PC-9 (cell line): ENCODE measurements around the gene ABCC3. TPM values are rescaled to one million over a fixed set of nuclear protein-coding genes. Genes with fewer than 3 reads are reported as not detected.
A peak's percentile ranks its signal among the peaks of the same experiment; 100 is the strongest.

Experiments
- Bru-seq: library from RNA; stranded (reverse); fragments of 400-500 nt; gene quantifications from one replicate; lab custom pipeline; 2021; lab: Mats Ljungman, UMichigan
- BruChase-seq, 2 experiments: library from RNA; stranded (reverse); fragments of 400-500 nt; gene quantifications; one replicate each; lab custom pipeline; 2021; lab: Mats Ljungman, UMichigan
- BruUV-seq: library from RNA; stranded (reverse); fragments of 400-500 nt; replicated peaks from 2 replicates; lab custom pipeline; 2021; lab: Mats Ljungman, UMichigan
- CTCF ChIA-PET: fragments of 300-600 bp; sonication (Branson Sonifier 250); formaldehyde crosslinking; loops from one replicate; lab custom pipeline; 2022; ENCODE audit warnings: antibody characterized with exemption; lab: Charles Lee
- POLR2A ChIA-PET: fragments of 300-600 bp; sonication (Branson Sonifier 250); formaldehyde crosslinking; loops from one replicate; lab custom pipeline; 2022; ENCODE audit warnings: antibody characterized with exemption; ENCODE audit not compliant: unreplicated experiment; lab: Charles Lee
- DNase-seq, 2 experiments: peaks; one replicate each; pipeline versions ENCODE4 v3.0.0 to v3.0.0-alpha.2; 2015 to 2022; ENCODE audit warnings: mixed read lengths in 1 of 2
- H2AFZ ChIP-seq: fragments of 200-600 bp; sonication (generic); 2 replicates; pipeline ENCODE4 v1.8.1; 2017; ENCODE audit warnings: antibody characterized with exemption
- H3F3A ChIP-seq: fragments of 200-600 bp; sonication (generic); 2 replicates; pipeline ENCODE4 v1.8.1; 2017; ENCODE audit warnings: antibody characterized with exemption, mild to moderate bottlenecking, low read depth; ENCODE audit not compliant: insufficient read depth
- H3K27ac ChIP-seq: fragments of 200-600 bp; sonication (generic); 2 replicates; pipeline ENCODE4 v1.6.1; 2016; ENCODE audit warnings: mixed run types
- H3K27me3 ChIP-seq: fragments of 200-600 bp; sonication (generic); 2 replicates; pipeline ENCODE4 v1.6.1; 2016; ENCODE audit warnings: low read depth, mixed run types; ENCODE audit not compliant: insufficient read depth
- H3K36me3 ChIP-seq: fragments of 200-600 bp; sonication (generic); 2 replicates; pipeline ENCODE4 v1.6.1; 2016; ENCODE audit warnings: low read depth, mixed run types
- H3K4me1 ChIP-seq: fragments of 200-600 bp; sonication (generic); replicated peaks from 2 replicates; pipeline ENCODE4 v1.6.1; 2016; ENCODE audit warnings: mixed run types; ENCODE audit not compliant: insufficient read depth
- H3K4me2 ChIP-seq: fragments of 200-600 bp; sonication (generic); 2 replicates; pipeline ENCODE4 v1.6.1; 2017; ENCODE audit warnings: mixed run types
- H3K4me3 ChIP-seq: fragments of 200-600 bp; sonication (generic); 2 replicates; pipeline ENCODE4 v1.6.1; 2016; ENCODE audit warnings: mixed run types
- H3K79me2 ChIP-seq: fragments of 200-600 bp; sonication (generic); 2 replicates; pipeline ENCODE4 v1.6.1; 2017; ENCODE audit warnings: low read depth, mixed run types
- H3K9me2 ChIP-seq: fragments of 200-600 bp; sonication (generic); 2 replicates; pipeline ENCODE4 v1.8.1; 2017; ENCODE audit warnings: mild to moderate bottlenecking; ENCODE audit not compliant: insufficient read depth
- H3K9me3 ChIP-seq: fragments of 200-600 bp; sonication (generic); 2 replicates; pipeline ENCODE4 v1.8.1; 2016; ENCODE audit warnings: low read depth; ENCODE audit not compliant: insufficient read depth
- H4K20me1 ChIP-seq: fragments of 200-600 bp; sonication (generic); 2 replicates; pipeline ENCODE4 v1.8.1; 2017; ENCODE audit not compliant: insufficient read depth
- EZH2 ChIP-seq: fragments of 200-600 bp; sonication (generic); IDR thresholded peaks from 2 replicates; pipeline ENCODE4 v1.8.0; 2017; ENCODE audit warnings: antibody characterized with exemption, low read depth
- intact Hi-C: fragments of 100-400 bp; cut with micrococcal nuclease; formaldehyde crosslinking; loops from one replicate; pipeline ENCODE4 v1.10.0; 2022; ENCODE audit not compliant: unreplicated experiment
- long read RNA-seq: library from polyadenylated mRNA; stranded (forward); transcript quantifications from one replicate; pipeline ENCODE4 v2.0.0, GENCODE V29; 2022
- total RNA-seq: library from RNA; stranded (reverse); gene quantifications from 2 replicates; pipeline ENCODE4 v1.2.3, GENCODE V29; 2021
- TF ChIP-seq, protein P1 (sequence below): fragments of 200-600 bp; sonication (generic); conservative IDR thresholded peaks from 2 replicates; pipeline ENCODE4 v1.6.1; 2017; ENCODE audit warnings: mixed run types, antibody characterized with exemption, mild to moderate bottlenecking, moderate library complexity

Gene ABCC3, protein sequence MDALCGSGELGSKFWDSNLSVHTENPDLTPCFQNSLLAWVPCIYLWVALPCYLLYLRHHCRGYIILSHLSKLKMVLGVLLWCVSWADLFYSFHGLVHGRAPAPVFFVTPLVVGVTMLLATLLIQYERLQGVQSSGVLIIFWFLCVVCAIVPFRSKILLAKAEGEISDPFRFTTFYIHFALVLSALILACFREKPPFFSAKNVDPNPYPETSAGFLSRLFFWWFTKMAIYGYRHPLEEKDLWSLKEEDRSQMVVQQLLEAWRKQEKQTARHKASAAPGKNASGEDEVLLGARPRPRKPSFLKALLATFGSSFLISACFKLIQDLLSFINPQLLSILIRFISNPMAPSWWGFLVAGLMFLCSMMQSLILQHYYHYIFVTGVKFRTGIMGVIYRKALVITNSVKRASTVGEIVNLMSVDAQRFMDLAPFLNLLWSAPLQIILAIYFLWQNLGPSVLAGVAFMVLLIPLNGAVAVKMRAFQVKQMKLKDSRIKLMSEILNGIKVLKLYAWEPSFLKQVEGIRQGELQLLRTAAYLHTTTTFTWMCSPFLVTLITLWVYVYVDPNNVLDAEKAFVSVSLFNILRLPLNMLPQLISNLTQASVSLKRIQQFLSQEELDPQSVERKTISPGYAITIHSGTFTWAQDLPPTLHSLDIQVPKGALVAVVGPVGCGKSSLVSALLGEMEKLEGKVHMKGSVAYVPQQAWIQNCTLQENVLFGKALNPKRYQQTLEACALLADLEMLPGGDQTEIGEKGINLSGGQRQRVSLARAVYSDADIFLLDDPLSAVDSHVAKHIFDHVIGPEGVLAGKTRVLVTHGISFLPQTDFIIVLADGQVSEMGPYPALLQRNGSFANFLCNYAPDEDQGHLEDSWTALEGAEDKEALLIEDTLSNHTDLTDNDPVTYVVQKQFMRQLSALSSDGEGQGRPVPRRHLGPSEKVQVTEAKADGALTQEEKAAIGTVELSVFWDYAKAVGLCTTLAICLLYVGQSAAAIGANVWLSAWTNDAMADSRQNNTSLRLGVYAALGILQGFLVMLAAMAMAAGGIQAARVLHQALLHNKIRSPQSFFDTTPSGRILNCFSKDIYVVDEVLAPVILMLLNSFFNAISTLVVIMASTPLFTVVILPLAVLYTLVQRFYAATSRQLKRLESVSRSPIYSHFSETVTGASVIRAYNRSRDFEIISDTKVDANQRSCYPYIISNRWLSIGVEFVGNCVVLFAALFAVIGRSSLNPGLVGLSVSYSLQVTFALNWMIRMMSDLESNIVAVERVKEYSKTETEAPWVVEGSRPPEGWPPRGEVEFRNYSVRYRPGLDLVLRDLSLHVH (N-terminal part only)
- total RNA-seq (221 and 273 TPM in 2 replicates), Bru-seq, nascent RNA (percentile 81 among the genes with signal in this experiment), BruChase-seq, experiment 1, labeled RNA remaining after a 2-hour chase (percentile 88 among the genes with signal in this experiment), BruChase-seq, experiment 2, labeled RNA remaining after a 6-hour chase (percentile 86 among the genes with signal in this experiment)
- long read RNA-seq, full-length matches to known transcripts, result 72 of 152 reads
- long read RNA-seq, partial matches to known transcripts, result 43 of 152 reads
- long read RNA-seq, other reads (novel, unspliced or antisense), result 37 of 152 reads

DNA sequence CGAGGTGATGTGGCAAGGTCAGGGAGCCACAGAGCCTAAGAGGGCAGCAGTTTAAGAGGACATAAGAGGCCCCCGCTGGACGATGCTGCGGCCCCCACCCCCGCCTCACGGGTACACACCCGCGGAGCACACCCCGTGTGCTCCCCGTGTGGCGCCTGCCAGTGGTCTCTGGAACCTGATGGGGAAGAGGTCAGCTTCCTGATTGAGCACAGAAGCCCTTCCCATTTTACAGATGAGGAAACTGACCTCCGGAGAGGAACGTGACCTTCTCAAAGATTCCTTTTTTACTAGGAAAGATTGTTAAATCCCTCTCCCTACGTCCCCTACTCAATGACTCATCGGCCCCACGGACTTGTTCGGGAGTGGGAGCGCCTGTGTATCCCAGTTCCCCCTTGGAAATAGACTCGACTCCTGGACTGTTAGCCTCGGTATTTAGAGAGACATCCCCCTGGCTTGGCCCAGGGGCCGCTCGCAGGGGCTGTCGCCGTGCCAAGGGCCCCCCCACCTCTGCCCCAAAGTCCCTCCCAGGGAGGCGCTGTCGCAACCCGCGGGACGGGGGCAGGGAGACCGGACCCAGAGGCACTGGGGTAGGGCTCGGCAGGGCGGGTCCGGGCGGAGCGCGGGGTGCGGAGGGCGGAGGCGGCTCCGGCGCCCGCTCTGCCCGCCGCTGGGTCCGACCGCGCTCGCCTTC is at the start of gene ABCC3:
TSS of gene ABCC3 (plus strand) at position 658 of the 691 bp plus-strand sequence. CDS start 56 bp downstream, outside the sequence.
- ChIA-PET POLR2A (interaction anchor here (0.6 kb wide), 1 partner anchor 204 kb away, joined by 12 read pairs; no protein-coding TSS in a partner anchor), CTCF (no interaction called here)
- H3K27ac ChIP-seq, result peak within 1 kb of the TSS; percentile 91
- TF ChIP-seq, protein P1, sequence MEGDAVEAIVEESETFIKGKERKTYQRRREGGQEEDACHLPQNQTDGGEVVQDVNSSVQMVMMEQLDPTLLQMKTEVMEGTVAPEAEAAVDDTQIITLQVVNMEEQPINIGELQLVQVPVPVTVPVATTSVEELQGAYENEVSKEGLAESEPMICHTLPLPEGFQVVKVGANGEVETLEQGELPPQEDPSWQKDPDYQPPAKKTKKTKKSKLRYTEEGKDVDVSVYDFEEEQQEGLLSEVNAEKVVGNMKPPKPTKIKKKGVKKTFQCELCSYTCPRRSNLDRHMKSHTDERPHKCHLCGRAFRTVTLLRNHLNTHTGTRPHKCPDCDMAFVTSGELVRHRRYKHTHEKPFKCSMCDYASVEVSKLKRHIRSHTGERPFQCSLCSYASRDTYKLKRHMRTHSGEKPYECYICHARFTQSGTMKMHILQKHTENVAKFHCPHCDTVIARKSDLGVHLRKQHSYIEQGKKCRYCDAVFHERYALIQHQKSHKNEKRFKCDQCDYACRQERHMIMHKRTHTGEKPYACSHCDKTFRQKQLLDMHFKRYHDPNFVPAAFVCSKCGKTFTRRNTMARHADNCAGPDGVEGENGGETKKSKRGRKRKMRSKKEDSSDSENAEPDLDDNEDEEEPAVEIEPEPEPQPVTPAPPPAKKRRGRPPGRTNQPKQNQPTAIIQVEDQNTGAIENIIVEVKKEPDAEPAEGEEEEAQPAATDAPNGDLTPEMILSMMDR, result no peak
- TF ChIP-seq EZH2, result no peak
- H3K36me3 ChIP-seq, result peaks cover 18% of the 10 kb centered on the region
- H3K79me2 ChIP-seq, result peaks cover 49% of the 10 kb centered on the region
- H3K9me3 ChIP-seq, result no peaks in the 10 kb centered on the region
- peak within 1 kb of the TSS; percentile 81 for H3K4me3 ChIP-seq
- peaks cover 82% of the 10 kb centered on the region for H3K4me1 ChIP-seq
- H3K4me2 ChIP-seq, result peak within 1 kb of the TSS; percentile 96
- intact Hi-C loops, result no loop called here
- H3F3A ChIP-seq, result peaks cover 77% of the 10 kb centered on the region
- peak within 1 kb of the TSS; percentile 74 for H2AFZ ChIP-seq
- DNase-seq, result peak in 1 of 2 experiments; percentile 64
- H3K27me3 ChIP-seq, result no peaks in the 10 kb centered on the region
- no peaks in the 10 kb centered on the region for H3K9me2 ChIP-seq
- H4K20me1 ChIP-seq, result no peaks in the 10 kb centered on the region
- no TSS peak for BruUV-seq

DNA sequence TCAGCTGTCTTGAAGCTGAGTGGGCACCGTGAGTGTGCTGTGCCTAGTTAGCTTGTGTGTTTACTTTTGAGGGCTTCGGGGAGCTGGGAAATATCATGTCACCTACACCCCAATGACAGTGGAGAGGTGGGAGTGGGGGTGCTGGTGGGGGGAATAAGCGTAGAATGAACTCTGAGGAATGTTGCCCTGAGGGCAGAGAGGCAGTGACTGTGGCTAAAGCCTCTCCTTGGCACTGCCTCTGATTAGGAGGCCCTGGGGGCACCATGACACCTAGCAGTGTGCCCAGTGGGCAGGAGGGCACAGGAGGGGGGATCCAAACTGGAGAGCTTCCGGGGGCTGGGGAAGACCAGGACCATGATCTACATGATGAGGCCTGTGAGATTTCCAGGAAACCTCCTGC is 49.3 kb upstream of the ABCC3 start:
- POLR2A ChIA-PET, result no interaction called here
- Histone ChIP-seq H3K27me3 (peaks cover 11% of the 10 kb centered on the region; the same call in 1 of the 2 replicates), H3K9me3 (no peaks in the 10 kb centered on the region), H3K36me3 (no peaks in the 10 kb centered on the region), H4K20me1 (no peaks in the 10 kb centered on the region), H3K27ac (no peak overlapping the region), H3F3A (no peaks in the 10 kb centered on the region), H3K9me2 (no peaks in the 10 kb centered on the region), H3K4me2 (peak overlapping the region; percentile 14; the same call in 1 of the 2 replicates), H2AFZ (no peak overlapping the region), H3K79me2 (no peaks in the 10 kb centered on the region), H3K4me1 (peaks cover 10% of the 10 kb centered on the region), H3K4me3 (no peak overlapping the region)
- no TSS peak for BruUV-seq
- TF ChIP-seq, protein P1, result no peak
- TF ChIP-seq EZH2, result no peak
- intact Hi-C loops, result no loop called here
- CTCF ChIA-PET, result interaction anchor here (0.6 kb wide), 1 partner anchor 535 kb away, joined by 4 read pairs; no protein-coding TSS in a partner anchor
- peak; percentile 50 to 52 for DNase-seq
